Pancreas (tissue), 10 donors: ENCODE data around the gene METAP1D. TPM values are rescaled to one million over a fixed set of nuclear protein-coding genes. Genes with fewer than 3 reads are reported as not detected.

Source experiments
- ATAC-seq, 4 donors: fragments of 200-7000 bp; cut with Tn5 transposase; one replicate each; pipeline versions ENCODE4 v1.8.0 to v1.9.1; 2020; ENCODE audit warnings: mild to moderate bottlenecking in 4 of 4, moderate library complexity in 4 of 4
- DNase-seq, 6 donors: peaks; one replicate each; pipeline ENCODE4 v3.0.0-alpha.2; 2020
- FAIRE-seq: peaks from 2 replicates; lab custom pipeline; 2012; peaks lifted over from hg19 to GRCh38; lab: Jason Lieb, UNC
- H3K27ac ChIP-seq, 4 donors: fragments of 200-600 bp; sonication (generic); 1 replicate in 3 of 4; 2 replicates in 1 of 4; pipeline versions ENCODE4 v1.5.0 to v1.8.0; 2020
- H3K27me3 ChIP-seq, 4 donors: fragments of 200-600 bp; one replicate each; pipeline ENCODE4 v1.8.0; 2021
- H3K36me3 ChIP-seq, 3 donors: fragments of 200-600 bp; sonication (generic) in 1 of 3; one replicate each; pipeline versions ENCODE4 v1.5.0 to v1.8.0; 2020 to 2021
- H3K4me1 ChIP-seq, 3 donors: fragments of 200-600 bp; one replicate each; pipeline ENCODE4 v1.8.0; 2021
- H3K4me3 ChIP-seq, 4 donors: fragments of 200-600 bp; sonication (generic) in 2 of 4; one replicate each; pipeline versions ENCODE4 v1.5.0 to v1.8.0; 2020 to 2021
- H3K9me3 ChIP-seq, 4 donors: fragments of 200-600 bp; one replicate each; pipeline ENCODE4 v1.8.0; 2021
- CTCF ChIP-seq, 4 donors: fragments of 200-600 bp; sonication (generic) in 3 of 4; IDR thresholded peaks; one replicate each; pipeline versions ENCODE4 v1.5.0 to v1.8.0; 2021; ENCODE audit warnings: antibody characterized with exemption in 4 of 4
- WGBS, 2 donors: extraction: QIAGEN DNeasy Blood & Tissue Kit; methylation state at CpG; one replicate each; pipeline ENCODE4 v1.1.7; 2013; 5-methylcytosine and 5-hydroxymethylcytosine counted together
- intact Hi-C, 3 donors: fragments of 100-400 bp; cut with DNase I; formaldehyde crosslinking; loops; one replicate each; pipeline versions ENCODE4 v1.11.1 to v1.14.2; 2022
- polyA plus RNA-seq, 2 donors: library from polyadenylated mRNA; stranded (reverse); fragments of 200-250 nt; gene quantifications; one replicate each; pipeline ENCODE4 v1.2.3, GENCODE V29; 2013
- total RNA-seq, 6 donors: library from RNA; stranded (reverse); fragmentation: NEBNext Ultra II Directional in 4 of 6; extraction: Animal tissue kit (Norgen Biotek cat#: 25700) in 4 of 6; gene quantifications; one replicate each; pipeline versions ENCODE4 v1.2.1 to v1.2.4, GENCODE V29; 2021 to 2023
- donor health status: healthy with polysubstance abuse.
- donor health status: DM: no; HTN: no; CAD: no; lungs with moderate emphysema.
- donor health status: DM: no; HTN: no; CAD: no.
- donor health status: control.
- donor health status: control.
- donor health status: Bipolar disorder and iron deficiency.
- donor health status: DM: yes; HTN: yes; CAD: no.
- donor health status: DM: no; HTN: no; CAD: no.
- donor health status: DM: no; HTN: no; CAD: no.
- donor health status: DM: yes; HTN: yes; CAD: no.

Gene METAP1D
- total and polyA plus RNA-seq, 8 donors: 3.0 to 11.4 (median 4.6) TPM

GRCh38 chr2:172072303-172072702 is 72.5 kb downstream of the METAP1D start:
- no peak for TF ChIP-seq CTCF (IDR thresholded peaks at IDR 0.05)
- Histone ChIP-seq H3K27ac (no peak overlapping the region), H3K27me3 (no peaks in the 10 kb centered on the region), H3K4me1 (no peaks in the 10 kb centered on the region), H3K4me3 (no peak overlapping the region), H3K9me3 (no peaks in the 10 kb centered on the region), H3K36me3 (no peaks in the 10 kb centered on the region)
- ATAC-seq (no peak), DNase-seq (no peak), FAIRE-seq (no peak)
- intact Hi-C loops: no loop called here
- 93 to 99% methylated on average over 3 of the region's 3 CpGs for WGBS, 2 donors

- no peak overlapping the region for H3K27ac ChIP-seq
- WGBS, 2 donors: 95 to 97% methylated on average over 2 of the region's 2 CpGs
- DNase-seq: no peak
- H3K9me3 ChIP-seq: no peaks in the 10 kb centered on the region
- no peaks in the 10 kb centered on the region for H3K27me3 ChIP-seq
- H3K4me3 ChIP-seq: no peak overlapping the region
- ATAC-seq: no peak
- no peaks in the 10 kb centered on the region for H3K36me3 ChIP-seq
- FAIRE-seq: no peak
- no peak for TF ChIP-seq CTCF (IDR thresholded peaks at IDR 0.05)
- no peaks in the 10 kb centered on the region for H3K4me1 ChIP-seq
- intact Hi-C loops: no loop called here
Observed at GRCh38 chr2:172072706-172073105, 73.0 kb downstream of the METAP1D start.

- FAIRE-seq (no peak), DNase-seq (no peak), ATAC-seq (no peak)
- no peaks in the 10 kb centered on the region for H3K36me3 ChIP-seq
- no peaks in the 10 kb centered on the region for H3K9me3 ChIP-seq
- 89 to 94% methylated on average over 4 of the region's 4 CpGs for WGBS, 2 donors
- intact Hi-C loops: no loop called here
- H3K27ac ChIP-seq: no peak overlapping the region
- H3K4me1 ChIP-seq: no peaks in the 10 kb centered on the region
- H3K27me3 ChIP-seq: peaks cover 0 to under 1% (median 0%) of the 10 kb centered on the region in 4 donors
- H3K4me3 ChIP-seq: no peak overlapping the region
- no peak for TF ChIP-seq CTCF (IDR thresholded peaks at IDR 0.05)
Observed at GRCh38 chr2:172073518-172073917, 73.8 kb downstream of the METAP1D start.

- no peaks in the 10 kb centered on the region for H3K36me3 ChIP-seq
- DNase-seq: no peak
- no peak overlapping the region for H3K27ac ChIP-seq
- no peak for TF ChIP-seq CTCF (IDR thresholded peaks at IDR 0.05)
- intact Hi-C loops: no loop called here
- no peak for ATAC-seq
- no peak overlapping the region for H3K4me3 ChIP-seq
- peaks cover 0 to 7% (median 0%) of the 10 kb centered on the region in 4 donors for H3K27me3 ChIP-seq
- no peak for FAIRE-seq
- WGBS, 2 donors: 98 to 99% methylated on average over 1 of the region's 1 CpG
- no peaks in the 10 kb centered on the region for H3K4me1 ChIP-seq
- H3K9me3 ChIP-seq: no peaks in the 10 kb centered on the region
Observed at GRCh38 chr2:172074254-172074653, 74.5 kb downstream of the METAP1D start.

- no peak for TF ChIP-seq CTCF (IDR thresholded peaks at IDR 0.05)
- WGBS, 2 donors: 93% methylated on average over 5 of the region's 5 CpGs
- Histone ChIP-seq H3K27me3 (peaks cover 0 to 55% (median 18%) of the 10 kb centered on the region in 4 donors), H3K9me3 (no peaks in the 10 kb centered on the region), H3K36me3 (no peaks in the 10 kb centered on the region), H3K27ac (no peak overlapping the region), H3K4me3 (no peak overlapping the region), H3K4me1 (peaks cover 0 to 2% (median 0%) of the 10 kb centered on the region in 3 donors)
- no peak for FAIRE-seq
- no peak for ATAC-seq
- intact Hi-C loops: no loop called here
- no peak for DNase-seq
Observed at GRCh38 chr2:172079416-172079815, 79.7 kb downstream of the METAP1D start.
